Parathyroid adenoma (tissue), 2 donors: Measurements from ENCODE around the gene DUOX2.

ENCODE experiments used
- H2AFZ ChIP-seq: fragments of 300-600 bp; sonication (generic); one replicate; pipeline ENCODE4 v1.7.0; 2017; ENCODE audit warnings: antibody characterized with exemption, mild to moderate bottlenecking
- H3K27ac ChIP-seq: fragments of 300-600 bp; sonication (generic); one replicate; pipeline ENCODE4 v1.7.0; 2017
- H3K27me3 ChIP-seq: fragments of 300-600 bp; sonication (generic); one replicate; pipeline ENCODE4 v1.7.0; 2017; ENCODE audit warnings: low read length; ENCODE audit not compliant: control insufficient read depth, insufficient read depth
- H3K36me3 ChIP-seq: fragments of 300-600 bp; sonication (generic); one replicate; pipeline ENCODE4 v1.7.0; 2017; ENCODE audit warnings: low read length; ENCODE audit not compliant: control insufficient read depth, insufficient read depth
- H3K4me1 ChIP-seq: fragments of 300-600 bp; sonication (generic); one replicate; pipeline ENCODE4 v1.7.0; 2017; ENCODE audit warnings: control low read depth
- H3K4me2 ChIP-seq: fragments of 300-600 bp; sonication (generic); one replicate; pipeline ENCODE4 v1.7.0; 2017; ENCODE audit warnings: low read length
- H3K4me3 ChIP-seq: fragments of 300-600 bp; sonication (generic); one replicate; pipeline ENCODE4 v1.7.0; 2017; ENCODE audit warnings: low read depth, low read length
- H3K79me2 ChIP-seq: fragments of 300-600 bp; sonication (generic); one replicate; pipeline ENCODE4 v1.7.0; 2017; ENCODE audit warnings: control low read depth
- H3K9ac ChIP-seq: fragments of 300-600 bp; sonication (generic); one replicate; pipeline ENCODE4 v1.7.0; 2017; ENCODE audit warnings: mild to moderate bottlenecking
- H3K9me3 ChIP-seq: fragments of 300-600 bp; sonication (generic); one replicate; pipeline ENCODE4 v1.7.0; 2017; ENCODE audit warnings: low read length; ENCODE audit not compliant: control insufficient read depth
- CTCF ChIP-seq: fragments of 300-600 bp; sonication (generic); IDR thresholded peaks from one replicate; pipeline ENCODE4 v1.7.0; 2017; ENCODE audit warnings: antibody characterized with exemption, mild to moderate bottlenecking
- donor health status: primary hyperparathyroidism.

Gene DUOX2

GRCh38 chr15:45122719-45123118 lies 8.7 kb upstream of the DUOX2 start:
- H2AFZ ChIP-seq = no peak overlapping the region
- H3K27ac ChIP-seq = no peak overlapping the region
- no peaks in the 10 kb centered on the region for H3K4me1 ChIP-seq
- H3K9me3 ChIP-seq = no peaks in the 10 kb centered on the region
- no peak overlapping the region for H3K4me2 ChIP-seq
- no peaks in the 10 kb centered on the region for H3K79me2 ChIP-seq
- H3K36me3 ChIP-seq = no peaks in the 10 kb centered on the region
- H3K9ac ChIP-seq = no peak overlapping the region
- no peaks in the 10 kb centered on the region for H3K27me3 ChIP-seq
- TF ChIP-seq CTCF = no peak
- H3K4me3 ChIP-seq = no peak overlapping the region

GRCh38 chr15:45121706-45122417 lies 7.9 kb upstream of the DUOX2 start:
- Histone ChIP-seq H3K9me3 (no peaks in the 10 kb centered on the region), H3K79me2 (no peaks in the 10 kb centered on the region), H3K27me3 (no peaks in the 10 kb centered on the region), H3K4me3 (no peak overlapping the region), H3K4me2 (no peak overlapping the region), H3K4me1 (no peaks in the 10 kb centered on the region), H3K9ac (no peak overlapping the region), H3K36me3 (no peaks in the 10 kb centered on the region), H3K27ac (no peak overlapping the region), H2AFZ (no peak overlapping the region)
- no peak for TF ChIP-seq CTCF

GRCh38 chr15:45121020-45121419 lies 7.0 kb upstream of the DUOX2 start:
- Histone ChIP-seq H3K27ac (no peak overlapping the region), H3K79me2 (no peaks in the 10 kb centered on the region), H3K4me2 (no peak overlapping the region), H3K27me3 (no peaks in the 10 kb centered on the region), H3K4me3 (no peak overlapping the region), H3K4me1 (no peaks in the 10 kb centered on the region), H3K9ac (no peak overlapping the region), H3K36me3 (no peaks in the 10 kb centered on the region), H3K9me3 (no peaks in the 10 kb centered on the region), H2AFZ (no peak overlapping the region)
- TF ChIP-seq CTCF = no peak

- Histone ChIP-seq H3K9ac (no peak overlapping the region), H3K79me2 (no peaks in the 10 kb centered on the region), H3K4me2 (no peak overlapping the region), H3K27me3 (no peaks in the 10 kb centered on the region), H3K9me3 (no peaks in the 10 kb centered on the region), H3K27ac (no peak overlapping the region), H3K4me1 (no peaks in the 10 kb centered on the region), H3K36me3 (no peaks in the 10 kb centered on the region), H3K4me3 (no peak overlapping the region), H2AFZ (no peak overlapping the region)
- TF ChIP-seq CTCF = no peak
Measured at GRCh38 chr15:45120081-45120972, 6.4 kb upstream of the DUOX2 start.
